Renal cortex interstitium (tissue), 11 donors: Measurements from ENCODE around the gene ZNF628. TPM values are rescaled to one million over a fixed set of nuclear protein-coding genes. Genes with fewer than 3 reads are reported as not detected.

ENCODE experiments used
- DNase-seq, 11 donors: peaks; one replicate each; pipeline ENCODE4 v3.0.0-alpha.2; 2013; ENCODE audit warnings: low read depth in 9 of 11, low spot score in 4 of 11; ENCODE audit errors: extremely low read depth in 1 of 11
- polyA plus RNA-seq, 3 donors: library from polyadenylated mRNA; unstranded; fragments of 120-200 nt; gene quantifications; one replicate each; pipeline ENCODE4 v1.2.1, GENCODE V29; 2013; ENCODE audit not compliant: insufficient read length in 3 of 3

The ZNF628 gene
- polyA plus RNA-seq, 3 donors = 2.1 to 6.6 (median 4.8) TPM

DNA sequence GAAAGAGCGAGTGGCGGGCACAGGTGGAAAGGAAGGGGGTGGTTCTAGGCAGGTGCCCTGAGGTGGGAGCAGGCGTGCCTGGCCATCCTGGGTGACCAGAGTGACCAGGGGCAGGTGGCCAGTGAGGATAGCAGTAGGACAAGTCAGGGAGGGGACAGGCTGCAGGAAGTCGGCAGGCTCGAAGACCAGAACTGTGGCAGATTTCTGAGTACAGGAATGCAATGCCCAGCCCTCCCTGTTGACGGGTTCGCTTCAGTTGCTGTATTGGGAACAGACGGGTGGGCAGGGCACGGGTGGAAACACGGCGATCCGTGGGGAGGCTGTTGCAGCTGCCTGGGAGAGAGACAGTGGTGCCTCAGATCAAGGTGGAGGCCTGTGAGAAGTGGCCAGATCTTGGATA, 1.9 kb downstream of the ZNF628 start:
- no peak for DNase-seq

DNA sequence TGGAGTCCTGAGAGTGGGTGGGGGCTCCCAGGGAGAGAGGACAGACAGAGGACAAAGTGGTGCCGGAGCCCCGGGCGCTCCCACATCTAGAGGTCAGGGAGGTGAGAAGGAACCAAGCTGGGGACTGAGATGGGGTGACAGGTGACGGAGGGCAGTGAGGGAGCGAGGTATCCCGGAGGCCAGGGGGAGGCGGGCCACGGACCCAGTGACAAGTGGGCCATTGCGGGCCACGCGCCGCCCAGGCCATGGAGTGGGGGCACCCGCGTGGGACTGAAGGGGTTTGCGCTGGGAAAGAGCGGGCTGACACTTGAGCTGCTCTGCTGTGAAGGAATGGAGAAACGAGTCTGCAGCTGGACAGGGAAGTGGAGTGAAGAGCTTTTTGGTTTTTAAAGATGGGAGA, 2.6 kb downstream of the ZNF628 start:
- no peak for DNase-seq

DNA sequence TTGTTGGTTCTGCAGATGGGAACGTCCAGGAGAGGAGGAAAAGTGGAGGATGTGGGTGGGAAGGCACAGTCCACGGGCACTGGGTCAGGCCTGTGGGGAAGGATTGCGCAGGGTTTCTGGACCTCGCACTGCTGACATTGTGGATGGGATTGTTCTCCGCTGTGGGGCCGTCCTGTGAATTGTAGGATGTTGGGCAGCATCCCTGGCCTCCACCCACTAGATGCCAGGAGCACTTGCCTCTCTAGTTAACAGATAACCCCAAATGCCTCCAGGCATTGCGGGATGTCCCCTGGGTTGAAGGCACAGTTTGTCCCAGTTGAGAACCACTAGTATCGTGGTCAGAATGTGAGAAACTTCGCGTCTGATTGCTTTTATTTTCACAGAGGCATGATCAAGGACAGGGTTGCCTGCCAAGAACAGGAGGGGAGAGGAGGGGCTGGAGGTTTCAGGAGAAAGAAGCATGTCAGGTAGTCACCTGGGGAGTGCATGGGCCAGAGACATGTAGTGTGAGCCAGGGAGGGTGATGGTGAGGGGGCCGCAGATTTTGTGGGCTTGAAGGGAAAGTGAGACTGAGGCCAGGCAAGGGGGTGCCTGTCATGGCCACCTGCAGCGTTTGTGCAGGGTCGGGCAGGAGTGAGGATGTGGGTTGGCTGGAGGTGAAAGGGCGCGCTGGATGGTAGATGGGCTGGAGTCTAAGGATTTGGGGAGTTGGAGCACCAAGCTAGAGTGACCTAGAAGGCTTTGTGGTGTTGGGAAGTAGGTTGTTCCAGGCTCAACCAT, 3.2 kb downstream of the ZNF628 start:
- DNase-seq = no peak

DNA sequence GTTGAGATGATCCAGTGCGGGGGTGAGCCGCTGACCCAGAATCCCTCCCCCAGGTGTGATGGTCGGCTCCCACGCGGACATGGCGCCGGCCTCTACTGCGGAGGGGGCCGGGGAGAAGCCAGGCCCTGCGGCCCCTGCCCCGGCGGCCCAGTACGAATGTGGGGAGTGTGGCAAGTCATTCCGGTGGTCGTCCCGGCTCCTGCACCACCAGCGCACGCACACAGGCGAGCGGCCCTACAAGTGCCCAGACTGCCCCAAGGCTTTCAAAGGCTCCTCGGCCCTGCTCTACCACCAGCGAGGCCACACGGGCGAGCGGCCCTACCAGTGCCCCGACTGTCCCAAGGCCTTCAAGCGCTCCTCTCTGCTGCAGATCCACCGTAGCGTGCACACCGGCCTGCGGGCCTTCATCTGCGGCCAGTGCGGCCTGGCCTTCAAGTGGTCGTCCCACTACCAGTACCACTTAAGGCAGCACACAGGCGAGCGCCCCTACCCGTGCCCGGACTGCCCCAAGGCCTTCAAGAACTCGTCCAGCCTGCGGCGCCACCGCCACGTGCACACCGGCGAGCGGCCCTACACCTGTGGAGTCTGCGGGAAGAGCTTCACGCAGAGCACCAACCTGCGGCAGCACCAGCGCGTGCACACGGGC, 4.9 kb downstream of the ZNF628 start:
- no peak for DNase-seq

DNA sequence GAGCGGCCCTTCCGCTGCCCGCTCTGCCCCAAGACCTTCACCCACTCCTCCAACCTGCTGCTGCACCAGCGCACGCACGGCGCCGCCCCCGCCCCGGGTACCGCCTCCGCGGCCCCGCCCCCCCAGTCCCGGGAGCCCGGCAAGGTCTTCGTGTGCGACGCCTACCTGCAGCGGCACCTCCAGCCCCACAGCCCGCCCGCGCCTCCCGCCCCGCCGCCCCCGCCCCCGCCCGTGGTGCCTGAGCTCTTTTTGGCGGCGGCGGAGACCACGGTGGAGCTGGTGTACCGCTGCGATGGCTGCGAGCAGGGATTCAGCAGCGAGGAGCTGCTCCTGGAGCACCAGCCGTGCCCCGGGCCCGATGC, 5.4 kb downstream of the ZNF628 start:
- DNase-seq = no peak

DNA sequence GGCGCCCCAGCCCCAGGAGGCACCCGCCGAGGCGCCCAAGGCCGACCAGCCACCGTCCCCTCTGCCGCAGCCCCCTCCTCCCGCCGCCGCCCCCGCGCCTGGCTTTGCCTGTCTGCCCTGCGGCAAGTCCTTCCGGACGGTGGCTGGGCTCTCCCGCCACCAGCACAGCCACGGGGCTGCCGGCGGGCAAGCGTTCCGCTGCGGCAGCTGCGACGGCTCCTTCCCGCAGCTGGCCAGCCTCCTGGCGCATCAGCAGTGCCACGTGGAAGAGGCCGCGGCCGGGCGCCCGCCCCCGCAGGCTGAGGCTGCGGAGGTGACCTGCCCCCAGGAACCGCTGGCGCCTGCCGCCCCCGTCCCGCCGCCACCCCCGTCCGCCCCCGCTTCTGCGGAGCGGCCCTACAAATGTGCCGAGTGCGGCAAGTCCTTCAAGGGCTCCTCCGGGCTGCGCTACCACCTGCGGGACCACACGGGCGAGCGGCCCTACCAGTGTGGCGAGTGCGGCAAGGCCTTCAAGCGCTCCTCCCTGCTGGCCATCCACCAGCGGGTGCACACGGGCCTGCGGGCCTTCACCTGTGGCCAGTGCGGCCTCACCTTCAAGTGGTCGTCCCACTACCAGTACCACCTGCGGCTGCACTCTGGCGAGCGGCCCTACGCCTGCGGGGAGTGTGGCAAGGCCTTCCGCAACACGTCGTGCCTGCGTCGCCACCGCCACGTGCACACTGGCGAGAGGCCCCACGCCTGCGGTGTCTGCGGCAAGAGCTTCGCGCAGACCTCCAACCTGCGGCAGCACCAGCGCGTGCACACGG, 5.9 kb downstream of the ZNF628 start:
- DNase-seq = no peak

DNA sequence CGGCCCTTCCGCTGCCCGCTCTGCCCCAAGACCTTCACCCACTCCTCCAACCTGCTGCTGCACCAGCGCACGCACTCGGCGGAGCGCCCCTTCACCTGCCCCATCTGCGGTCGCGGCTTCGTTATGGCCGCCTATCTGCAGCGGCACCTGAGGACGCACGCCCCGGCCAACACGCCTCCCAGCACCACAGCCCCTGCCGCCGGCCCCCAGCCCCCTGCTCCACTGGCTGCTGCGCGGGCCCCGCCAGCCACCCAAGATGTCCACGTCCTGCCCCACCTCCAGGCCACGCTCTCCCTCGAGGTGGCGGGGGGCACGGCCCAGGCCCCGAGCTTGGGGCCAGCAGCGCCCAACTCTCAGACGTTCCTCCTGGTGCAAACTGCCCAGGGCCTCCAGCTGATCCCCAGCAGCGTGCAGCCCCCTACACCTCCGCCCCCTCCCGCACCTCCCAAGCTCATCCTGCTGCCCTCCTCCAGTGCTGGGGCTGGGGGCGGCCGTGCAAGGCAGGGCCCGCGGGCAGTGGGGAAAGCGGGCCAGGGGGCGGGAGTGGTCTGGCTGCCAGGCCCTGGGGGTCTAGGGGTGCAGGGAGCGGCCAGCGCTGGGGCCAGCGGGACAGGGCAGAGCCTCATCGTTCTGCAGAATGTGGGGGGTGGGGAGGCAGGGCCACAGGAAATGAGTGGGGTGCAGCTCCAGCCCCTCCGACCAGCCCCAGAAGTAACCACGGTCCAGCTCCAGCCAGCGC, 6.7 kb downstream of the ZNF628 start:
- DNase-seq = no peak

DNA sequence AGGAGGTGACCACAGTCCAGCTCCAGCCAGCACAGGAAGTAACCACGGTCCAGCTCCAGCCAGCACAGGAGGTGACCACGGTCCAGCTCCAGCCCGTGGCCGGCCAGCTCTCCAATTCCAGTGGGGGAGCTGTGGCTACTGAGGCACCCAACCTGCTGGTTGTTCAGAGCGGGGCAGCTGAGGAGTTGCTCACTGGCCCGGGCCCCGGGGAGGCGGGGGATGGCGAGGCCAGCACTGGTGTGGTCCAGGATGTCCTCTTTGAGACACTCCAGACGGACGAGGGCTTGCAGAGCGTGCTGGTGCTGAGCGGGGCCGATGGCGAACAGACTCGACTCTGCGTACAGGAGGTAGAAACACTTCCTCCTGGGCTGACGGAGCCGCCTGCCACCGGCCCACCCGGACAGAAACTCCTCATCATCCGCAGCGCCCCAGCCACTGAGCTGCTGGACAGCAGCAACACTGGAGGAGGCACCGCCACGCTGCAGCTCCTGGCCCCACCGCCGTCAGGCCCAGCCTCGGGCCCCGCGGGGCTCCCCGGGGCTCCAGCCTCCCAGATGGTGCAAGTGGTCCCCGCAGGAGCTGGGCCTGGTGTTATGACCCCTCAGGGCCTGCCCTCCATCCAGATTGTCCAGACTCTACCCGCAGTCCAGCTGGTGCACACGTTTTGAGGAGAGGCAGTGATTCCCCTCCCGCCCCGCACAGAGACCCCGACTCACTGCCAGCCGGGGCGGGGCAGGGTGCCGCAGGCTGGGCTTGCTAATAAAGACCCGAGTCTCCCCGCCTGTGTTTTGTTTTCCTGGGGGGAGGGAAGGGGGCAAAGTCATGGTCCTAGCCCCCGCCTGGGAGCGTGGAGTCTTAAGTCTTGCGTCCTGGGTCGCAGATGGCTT, 7.5 kb downstream of the ZNF628 start:
- DNase-seq = no peak

DNA sequence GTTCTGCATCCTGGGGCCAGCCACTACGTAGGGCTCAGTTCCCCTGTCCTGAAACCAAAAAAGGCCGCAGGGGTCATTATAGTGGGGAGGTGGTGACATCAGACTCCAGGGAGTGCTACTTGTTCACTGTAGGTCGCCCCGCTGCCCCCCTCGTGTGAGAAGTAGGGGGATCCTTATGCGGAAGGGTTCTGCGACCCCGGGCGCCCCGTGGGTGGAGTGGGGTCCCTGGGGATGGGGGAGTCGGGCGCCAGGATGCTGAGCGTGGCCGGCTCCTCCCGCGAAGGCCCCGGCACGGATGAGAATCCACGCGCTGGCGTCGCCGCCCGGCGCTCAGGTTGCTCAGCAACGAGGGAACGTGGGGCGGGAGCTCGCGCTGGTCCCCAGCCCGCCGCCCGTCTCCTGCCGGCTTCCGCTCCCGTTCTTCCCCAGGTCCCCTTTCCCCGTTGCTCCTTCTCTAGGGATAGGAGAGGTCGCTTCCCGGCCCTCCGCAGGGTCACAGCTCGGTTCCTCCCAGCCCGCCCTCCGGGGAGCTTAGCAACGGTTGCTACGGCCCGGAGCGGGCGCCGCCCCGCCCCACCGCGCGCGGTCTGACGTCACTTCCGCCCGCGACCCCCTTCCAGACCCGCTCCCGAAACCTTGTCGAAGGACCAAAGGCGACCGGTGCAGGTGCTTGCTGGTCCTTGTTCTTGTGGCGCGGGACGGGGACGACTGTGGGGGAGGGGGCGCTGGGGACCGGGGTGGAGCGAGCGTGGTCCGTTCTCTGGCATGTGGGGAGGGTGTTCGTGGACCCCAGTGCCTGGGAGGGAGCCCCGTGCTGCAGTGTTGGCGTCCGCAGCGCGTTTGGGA, 8.4 kb downstream of the ZNF628 start, which contains the start of gene NAT14:
Gene NAT14, plus strand, starts transcription at position 596 of the 846 bp plus-strand sequence. CDS start 521 bp downstream, outside the sequence.
- peak in 2 of 11 donors; percentile 68 to 75 for DNase-seq

DNA sequence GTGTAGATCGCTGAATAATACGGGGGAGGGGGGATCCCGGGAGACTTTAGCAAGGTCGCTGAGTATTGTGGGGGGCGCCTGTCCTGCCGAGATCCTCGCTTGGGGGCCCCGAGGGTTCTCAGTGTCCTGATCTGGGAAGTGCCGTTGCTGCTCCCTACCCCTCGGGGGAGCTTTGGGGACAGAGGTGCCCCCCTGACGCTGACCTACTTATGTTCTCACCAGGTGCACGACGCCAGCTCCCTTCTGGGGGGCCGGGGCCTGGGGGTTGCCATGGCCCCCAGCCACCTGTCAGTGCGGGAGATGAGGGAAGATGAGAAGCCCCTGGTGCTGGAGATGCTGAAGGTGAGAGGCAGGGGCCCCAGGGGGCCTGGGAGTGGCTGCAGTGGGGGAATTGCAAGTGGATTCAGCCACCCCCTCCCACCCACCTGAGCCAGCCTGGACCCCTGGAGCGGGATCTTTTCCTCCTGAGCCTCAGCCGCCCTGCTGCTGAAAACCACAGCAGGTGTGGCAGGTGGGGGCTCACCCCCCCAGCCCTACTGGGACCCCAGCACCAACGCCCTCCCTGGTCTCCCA, 9.1 kb downstream of the ZNF628 start:
- no peak for DNase-seq

DNA sequence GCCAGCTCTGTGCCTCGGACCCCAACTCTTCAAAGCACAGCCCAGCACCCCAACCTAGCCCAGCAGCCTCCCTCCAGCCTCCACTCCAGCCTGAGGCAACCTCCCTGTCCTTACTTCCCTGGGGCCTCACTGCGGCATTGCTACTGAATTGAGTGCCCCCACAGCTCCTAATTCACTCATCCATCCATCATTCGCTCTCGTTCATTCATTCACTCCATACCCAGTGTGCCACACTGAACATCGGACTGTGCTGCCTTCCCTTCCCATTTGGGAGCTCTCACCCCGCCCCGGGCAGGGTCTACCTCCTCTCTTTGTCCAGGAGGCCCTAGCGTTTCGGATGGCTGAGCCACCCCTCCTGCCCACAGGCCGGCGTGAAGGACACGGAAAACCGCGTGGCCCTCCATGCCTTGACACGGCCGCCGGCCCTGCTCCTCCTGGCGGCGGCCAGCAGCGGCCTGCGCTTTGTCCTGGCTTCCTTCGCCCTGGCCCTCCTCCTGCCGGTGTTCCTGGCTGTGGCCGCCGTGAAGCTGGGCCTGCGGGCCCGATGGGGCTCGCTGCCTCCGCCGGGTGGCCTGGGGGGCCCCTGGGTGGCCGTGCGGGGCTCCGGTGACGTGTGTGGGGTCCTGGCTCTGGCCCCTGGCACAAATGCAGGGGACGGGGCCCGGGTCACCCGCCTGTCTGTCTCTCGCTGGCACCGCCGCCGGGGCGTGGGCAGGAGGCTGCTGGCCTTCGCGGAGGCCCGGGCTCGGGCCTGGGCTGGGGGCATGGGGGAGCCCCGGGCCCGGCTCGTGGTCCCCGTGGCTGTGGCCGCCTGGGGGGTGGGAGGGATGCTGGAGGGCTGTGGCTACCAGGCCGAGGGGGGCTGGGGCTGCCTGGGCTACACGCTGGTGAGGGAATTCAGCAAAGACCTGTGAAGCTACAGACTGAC, 9.9 kb downstream of the ZNF628 start:
- no peak for DNase-seq

DNA sequence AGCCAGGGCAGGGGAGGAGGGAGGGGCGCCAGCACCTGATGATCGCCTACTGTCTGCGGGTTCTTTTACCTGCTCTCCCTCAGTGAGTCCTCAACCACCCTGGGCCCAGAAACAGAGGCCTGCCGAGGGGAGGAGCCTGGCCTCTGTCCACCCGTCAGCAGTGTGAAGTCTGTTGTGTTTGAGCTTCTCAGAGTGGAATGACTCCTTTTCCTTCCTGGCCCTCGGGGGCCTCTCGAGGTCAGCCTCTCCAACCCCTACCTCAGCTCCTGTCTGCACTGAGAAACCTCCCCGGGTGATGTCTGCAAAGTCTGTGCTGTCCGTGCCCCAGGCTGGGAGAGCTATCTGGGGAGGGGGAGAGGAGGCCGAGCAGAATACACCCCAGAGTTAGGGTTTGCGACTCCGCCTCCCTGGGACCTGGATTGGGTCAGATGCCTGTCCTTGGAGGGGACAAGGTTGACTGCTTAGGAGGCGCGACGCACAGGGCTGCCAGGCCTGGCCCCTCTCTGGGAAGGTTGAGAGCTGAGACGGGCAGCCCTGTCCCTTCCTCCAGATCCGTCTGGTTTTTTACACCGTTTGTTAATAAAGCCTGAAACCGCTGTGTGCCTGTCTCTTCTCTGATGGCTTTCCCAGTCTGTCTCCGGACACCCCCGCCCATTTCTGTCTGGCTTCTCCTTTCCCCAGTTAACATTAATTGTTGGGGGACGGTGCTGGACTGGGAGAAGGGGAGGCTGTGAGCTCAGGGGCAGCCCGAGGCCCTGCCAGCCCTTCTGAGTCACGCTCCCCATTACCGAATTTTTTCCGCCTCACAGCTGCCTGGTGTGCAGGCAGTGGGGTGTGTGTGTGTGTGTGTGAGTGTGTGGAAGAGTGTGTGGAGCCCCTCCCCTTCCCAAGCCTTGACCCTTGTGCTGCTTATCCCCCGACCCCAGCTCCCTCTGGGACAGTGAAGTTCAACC, 10.8 kb downstream of the ZNF628 start:
- no peak for DNase-seq

DNA sequence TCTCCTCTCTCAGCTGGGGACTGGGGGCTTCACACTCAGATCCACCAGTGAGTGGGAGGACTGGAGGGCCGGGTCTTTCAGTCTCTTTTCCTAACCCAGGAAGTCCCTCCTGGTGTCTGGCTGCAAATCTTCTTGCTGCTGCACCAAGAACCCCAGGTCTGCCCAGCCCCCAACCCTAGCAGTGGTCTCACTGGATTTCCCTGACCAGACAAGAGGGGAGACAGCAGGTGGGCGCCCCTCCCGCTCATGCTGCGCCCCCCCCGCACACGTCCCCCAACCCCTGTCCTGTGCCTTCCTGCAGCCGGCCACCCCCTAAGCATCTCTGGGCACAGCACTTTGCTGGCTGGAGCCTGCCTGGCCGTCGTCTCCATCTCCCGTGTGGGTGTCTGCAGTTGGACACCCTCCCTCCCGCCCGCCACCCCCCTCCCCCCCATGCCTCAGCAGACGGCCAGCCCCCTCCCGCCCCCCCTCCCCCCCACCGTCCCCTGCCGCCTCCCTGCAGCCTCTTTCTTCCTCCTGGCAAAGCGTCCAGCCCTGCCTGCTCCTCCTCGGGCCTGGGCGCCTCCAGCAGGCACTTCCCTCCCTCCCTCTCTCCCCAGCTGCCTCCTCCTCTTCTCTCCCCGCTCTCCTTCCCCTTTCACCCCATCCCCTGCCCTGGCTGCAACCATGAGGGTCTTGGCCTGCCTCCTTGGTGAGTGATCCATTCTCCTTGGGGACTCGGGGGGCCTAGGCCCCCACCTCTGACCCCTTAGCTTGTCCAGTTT, 11.7 kb downstream of the ZNF628 start, which contains the start of gene SSC5D:
Gene SSC5D, plus strand, starts transcription at position 513 of the 764 bp plus-strand sequence. Its CDS starts 154 bp downstream, at position 667.
- no peak for DNase-seq
